Stimulated activated CD4-positive, alpha-beta T cell treated with anti-CD3 and anti-CD28 coated beads, Interleukin-2, amount 100 ng/mL, for 4 hours (primary cell): ENCODE data around the gene LGALS8.
"Not testable (repeated sequence)": the region's sequence is repeated elsewhere in the genome, so short reads cannot be mapped to it uniquely, and the experiment has no call there.

ENCODE experiments used
- DNase-seq: peaks from one replicate; pipeline ENCODE4 v3.0.0-alpha.2; 2020; ENCODE audit warnings: low read depth

The LGALS8 gene

DNA sequence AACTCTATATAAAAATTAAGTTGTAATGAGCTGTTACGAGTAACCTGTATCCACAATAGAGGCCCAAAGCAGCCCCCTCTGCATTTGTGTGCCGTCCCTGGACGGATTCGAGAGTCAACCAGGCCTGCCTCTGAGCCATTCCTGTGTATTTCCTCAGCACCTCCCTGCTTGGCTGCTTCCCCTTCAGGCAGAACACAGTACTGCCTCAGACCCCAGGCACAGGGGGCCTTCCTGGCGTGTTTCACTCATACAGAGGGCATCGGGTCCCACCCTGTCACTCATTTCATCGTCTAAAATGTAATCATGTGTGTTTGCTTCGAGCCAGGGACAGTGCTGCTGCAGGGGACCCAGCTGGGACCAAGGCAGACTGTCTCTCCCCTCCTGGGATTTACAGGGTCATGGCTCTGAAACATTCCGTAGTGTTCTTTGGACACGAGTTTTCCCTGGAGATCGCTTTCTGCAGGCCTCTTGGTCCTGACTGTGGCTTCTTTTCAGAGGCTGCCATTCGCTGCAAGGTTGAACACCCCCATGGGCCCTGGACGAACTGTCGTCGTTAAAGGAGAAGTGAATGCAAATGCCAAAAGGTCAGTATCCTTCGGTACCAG, 19.4 kb downstream of the LGALS8 start:
- DNase-seq = no peak

GRCh38 chr1:236545621-236546169, 21.9 kb downstream of the LGALS8 start:
- DNase-seq = no peak

GRCh38 chr1:236548452-236548851, 24.7 kb downstream of the LGALS8 start:
- DNase-seq = no peak

- no peak for DNase-seq
These were observed 27.4 kb downstream of the LGALS8 start for GRCh38 chr1:236550961-236551851.

GRCh38 chr1:236552096-236552495, 28.3 kb downstream of the LGALS8 start:
- no peak for DNase-seq

DNA sequence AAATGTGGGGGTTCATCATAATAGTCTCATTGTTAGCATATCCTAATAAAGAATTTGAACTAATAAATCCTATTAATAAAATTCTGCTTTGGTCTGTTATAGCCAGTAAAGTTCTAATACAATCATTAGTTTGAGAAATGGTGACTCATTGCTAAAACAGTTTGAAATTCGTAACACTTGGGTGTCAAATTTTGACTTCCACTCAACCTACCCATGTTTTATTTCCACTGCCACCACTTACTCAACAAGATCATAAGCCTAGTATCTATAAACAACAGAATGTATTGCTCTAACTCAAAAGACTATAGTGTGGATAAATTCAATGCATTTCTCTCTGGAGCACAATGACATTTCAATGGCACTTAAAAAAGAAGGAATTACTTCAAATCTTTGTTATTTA, 29.1 kb downstream of the LGALS8 start:
- no peak for DNase-seq

DNA sequence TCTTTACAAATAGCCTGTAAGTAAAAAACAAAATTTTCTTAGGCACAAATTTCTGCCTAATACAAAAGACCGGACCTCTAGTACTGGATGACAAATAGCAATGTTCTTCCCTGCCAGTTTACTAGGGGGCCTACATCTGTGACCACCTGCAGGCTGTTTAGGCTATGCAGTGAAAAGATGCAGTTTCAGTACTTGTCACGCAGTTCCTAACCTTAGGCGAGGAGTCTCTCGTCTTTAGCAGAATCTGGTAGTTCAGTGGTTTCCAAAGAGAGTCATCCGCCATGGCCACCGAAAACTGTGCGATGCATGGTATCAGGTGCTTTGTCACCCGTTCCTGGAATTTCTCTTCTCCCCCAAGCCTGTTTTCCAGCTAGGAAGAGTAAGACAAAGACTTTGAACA, 29.6 kb downstream of the LGALS8 start:
- no peak for DNase-seq

GRCh38 chr1:236556606-236557005, 32.8 kb downstream of the LGALS8 start:
- no peak for DNase-seq

DNA sequence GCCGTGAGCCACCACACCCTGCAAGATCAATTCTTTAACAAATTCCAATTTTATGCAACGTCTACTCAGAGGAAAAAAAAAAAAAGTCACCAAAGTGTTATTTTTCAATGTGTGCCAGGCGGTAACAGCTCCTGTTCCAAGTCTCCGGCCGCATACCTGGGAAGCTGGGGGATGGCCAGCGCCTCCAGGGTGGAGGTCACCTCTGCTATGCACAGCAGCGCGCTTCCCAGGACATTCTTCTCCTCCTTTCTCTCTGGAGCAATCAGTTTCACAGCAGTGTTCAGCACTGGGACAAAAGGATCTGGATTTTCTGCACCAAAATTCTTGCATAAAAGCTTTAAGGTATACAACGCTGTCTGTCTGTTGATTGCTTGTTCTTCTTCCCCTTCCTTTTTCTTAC, 34.3 kb downstream of the LGALS8 start:
- no peak for DNase-seq

DNA sequence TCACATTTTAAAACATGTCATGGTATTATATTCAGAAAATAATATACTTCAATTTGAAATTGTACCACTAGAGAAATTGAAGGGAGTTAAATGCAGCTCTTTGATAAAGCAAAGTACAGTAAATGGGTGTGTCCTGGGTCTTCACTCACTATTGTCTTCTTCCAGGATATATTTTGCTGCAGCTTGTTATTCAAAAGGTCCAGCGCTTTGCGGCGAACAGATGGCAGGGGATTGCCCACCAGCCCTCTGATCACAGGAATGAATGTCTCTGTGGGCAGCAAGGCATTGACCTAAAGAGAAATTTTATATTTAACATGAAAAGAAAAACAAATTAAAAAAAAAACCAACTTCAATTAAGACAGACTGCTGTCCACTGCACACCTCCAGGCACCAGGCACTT, 35.1 kb downstream of the LGALS8 start:
- no peak for DNase-seq

- DNase-seq = no peak
These were observed 36.5 kb downstream of the LGALS8 start for GRCh38 chr1:236560213-236560771.

DNA sequence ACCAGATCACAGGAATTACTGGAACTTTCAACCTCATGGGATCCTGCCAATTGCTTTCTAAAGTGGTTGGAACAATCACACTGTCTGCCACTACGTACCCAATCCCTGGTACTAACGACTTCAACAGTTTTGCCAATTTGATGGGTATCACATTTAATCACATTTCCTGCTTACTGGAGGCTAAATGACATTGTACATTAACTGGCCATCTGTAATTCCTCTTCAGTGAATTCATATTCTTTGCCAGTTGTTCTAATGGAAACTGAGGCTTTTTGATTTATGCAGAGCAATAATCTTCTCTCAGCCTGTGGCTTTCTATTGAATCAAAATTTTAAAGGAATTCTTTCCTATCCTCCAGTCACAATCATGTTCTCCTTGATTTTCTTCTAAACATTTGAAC, 38.2 kb downstream of the LGALS8 start:
- no peak for DNase-seq

- no peak for DNase-seq
These were observed 41.7 kb downstream of the LGALS8 start for GRCh38 chr1:236565530-236565929.

DNA sequence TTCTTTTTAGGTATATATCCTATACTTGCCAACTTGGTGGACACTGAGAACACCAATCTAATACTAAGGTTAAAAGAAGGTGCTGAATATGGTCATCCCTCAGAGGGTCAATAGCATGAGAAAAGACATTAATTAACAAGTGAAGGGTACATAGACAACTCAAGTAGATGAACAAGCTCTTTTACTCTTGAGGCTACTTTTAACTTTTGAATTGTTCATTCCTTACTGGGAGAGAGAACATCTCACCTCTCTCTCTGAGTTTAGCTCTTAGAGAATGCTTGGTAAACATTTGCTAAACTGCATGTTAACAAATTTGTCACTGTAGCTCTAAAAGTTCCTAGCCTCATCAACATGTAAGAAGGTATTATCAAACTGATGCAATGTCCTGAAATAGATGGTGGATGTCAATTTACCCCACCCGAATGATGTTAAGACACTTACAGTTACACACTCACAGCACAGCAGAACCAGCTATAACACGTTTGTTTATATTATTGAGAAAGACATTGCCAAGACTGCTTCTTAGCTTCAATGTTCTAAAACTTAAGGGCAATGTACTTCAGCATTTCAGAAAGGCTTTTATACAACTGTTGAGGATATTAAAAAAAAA, 44.6 kb downstream of the LGALS8 start:
- DNase-seq = no peak

DNA sequence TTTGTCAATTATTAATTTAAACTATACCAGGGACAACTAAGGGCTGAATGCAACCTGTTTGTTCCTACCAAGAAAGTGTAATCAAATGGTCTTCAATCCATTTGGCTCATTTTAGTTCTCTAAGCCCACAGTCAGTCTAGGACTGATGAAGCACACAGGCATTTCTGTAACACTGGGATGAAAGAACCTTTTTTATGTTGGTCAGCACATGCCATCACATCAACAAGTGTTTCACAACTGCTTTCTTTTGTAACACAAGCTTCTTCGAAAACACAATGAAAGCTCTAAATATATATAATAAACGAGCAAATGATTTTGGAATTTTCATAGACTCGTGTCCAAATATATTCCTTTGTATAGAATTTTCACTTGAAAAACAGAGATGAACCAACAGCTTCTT, 51.7 kb downstream of the LGALS8 start:
- DNase-seq = no peak

DNA sequence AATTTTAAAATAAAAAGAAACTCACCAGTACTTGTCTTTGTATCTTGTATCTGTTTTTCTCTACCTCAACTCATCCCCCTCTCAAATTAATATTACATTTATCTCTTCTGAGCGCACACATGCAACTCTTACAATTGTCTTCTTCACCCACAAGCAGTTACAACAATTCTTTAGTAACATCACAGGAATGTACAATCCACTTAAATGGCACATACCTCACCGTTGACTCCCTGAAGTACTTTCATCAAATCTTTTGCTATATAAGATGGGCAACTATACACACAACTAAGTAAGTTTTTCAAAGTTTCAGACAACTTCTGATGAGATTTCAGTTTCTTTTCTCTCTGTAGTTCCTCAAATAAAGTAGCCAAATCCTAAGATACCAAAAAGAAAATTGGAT, 52.2 kb downstream of the LGALS8 start:
- DNase-seq = no peak

DNA sequence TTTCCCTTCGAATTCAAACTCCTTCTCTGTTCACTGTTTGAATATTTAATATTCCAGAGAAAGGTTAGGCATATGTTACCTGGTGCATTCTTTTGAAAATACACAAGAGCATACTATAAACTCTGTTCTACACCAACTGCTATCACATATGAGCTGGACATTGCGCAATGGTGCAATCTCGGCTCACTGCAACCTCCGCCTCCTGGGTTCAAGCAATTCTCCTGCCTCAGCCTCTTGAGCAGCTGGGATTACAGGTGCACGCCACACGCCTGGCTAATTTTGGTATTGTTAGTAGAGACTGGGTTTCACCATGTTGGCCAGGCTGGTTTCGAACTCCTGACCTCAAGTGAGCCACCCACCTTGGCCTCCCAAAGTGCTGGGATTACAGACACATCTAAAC, 53.3 kb downstream of the LGALS8 start:
- DNase-seq = not testable (repeated sequence)

GRCh38 chr1:236578661-236579060, 54.9 kb downstream of the LGALS8 start:
- DNase-seq = no peak

DNA sequence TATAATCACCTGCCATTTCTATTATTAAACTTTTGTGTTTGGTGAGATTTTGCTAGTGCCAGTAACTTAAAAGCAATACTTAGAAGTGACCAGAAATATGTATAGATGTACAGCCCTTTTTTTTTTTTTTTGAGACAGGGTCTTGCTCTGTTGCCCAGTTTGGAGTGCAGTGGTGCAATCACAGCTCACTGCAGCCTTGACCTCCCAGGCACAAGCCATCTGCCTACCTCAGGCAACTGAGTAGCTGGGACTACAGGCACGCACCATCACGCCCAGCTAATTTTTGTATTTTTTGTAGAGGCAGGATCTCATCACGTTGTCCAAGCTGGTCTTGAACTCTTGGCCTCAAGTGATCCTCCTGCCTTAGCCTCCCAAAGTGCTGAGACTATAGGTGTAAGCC, 56.6 kb downstream of the LGALS8 start:
- not testable (repeated sequence) for DNase-seq

- no peak for DNase-seq
These were observed 57.7 kb downstream of the LGALS8 start for GRCh38 chr1:236581528-236581927.

GRCh38 chr1:236589531-236589930, 65.7 kb downstream of the LGALS8 start:
- no peak for DNase-seq

DNA sequence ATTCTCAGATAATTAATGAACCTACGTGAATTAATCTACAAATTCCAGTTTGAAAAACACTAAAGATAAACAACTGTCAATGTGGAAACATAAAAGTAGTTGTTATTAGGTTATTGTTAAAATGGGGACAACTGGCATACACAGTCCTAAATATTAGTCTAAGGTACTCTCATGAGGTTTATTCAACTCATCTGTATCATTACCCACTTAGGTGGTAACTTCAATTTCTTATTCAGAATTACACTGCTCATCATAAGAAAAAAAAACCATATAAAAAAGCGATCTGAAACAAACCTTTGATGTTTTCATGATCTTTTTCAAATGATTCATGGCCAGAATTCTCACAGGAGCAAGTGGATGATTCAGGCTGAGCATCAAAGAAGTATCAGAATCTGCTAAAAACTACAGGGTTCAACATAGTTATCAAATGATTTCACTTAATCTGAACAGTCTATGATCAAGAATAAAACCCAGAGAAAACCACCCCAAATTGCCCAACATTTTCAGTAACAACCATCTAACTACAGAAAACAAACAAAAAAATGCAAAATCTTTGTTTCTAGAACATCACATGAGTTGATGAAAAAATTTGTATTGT, 66.9 kb downstream of the LGALS8 start:
- no peak for DNase-seq
